Measurements from ENCODE around the gene DNAJC2.
"Not testable (repeated sequence)": the region's sequence is repeated elsewhere in the genome, so short reads cannot be mapped to it uniquely, and the experiment has no call there.

Gene DNAJC2

GRCh38 chr7:103273374-103273773 is 71.2 kb downstream of the DNAJC2 start:
- DNase-seq (ENCODE audit: low read depth in 3 of 3, low spot score in 1 of 3) = not testable (repeated sequence)

GRCh38 chr7:103266229-103266628 is 78.3 kb downstream of the DNAJC2 start:
- DNase-seq (ENCODE audit: low read depth in 3 of 3, low spot score in 1 of 3) = not testable (repeated sequence)

DNA sequence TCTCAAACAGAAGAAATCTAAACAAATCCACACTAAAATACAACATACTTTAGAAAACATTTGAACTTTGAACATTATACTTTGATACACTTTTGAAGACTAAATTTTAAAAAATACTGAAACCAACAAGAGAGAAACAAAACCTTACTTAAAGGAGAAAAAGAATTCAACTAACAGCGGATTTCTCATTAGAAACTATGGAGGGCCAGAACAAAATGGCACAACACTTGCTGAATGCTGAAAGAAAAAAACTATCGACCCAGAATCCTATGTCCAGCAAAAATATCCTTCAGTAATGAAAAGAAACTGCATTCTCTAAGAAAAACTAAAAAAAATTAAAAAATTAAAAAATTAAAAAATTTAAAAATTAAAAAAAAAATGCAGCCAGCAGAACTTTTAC is 80.5 kb downstream of the DNAJC2 start:
- DNase-seq (ENCODE audit: low read depth in 3 of 3, low spot score in 1 of 3) = not testable (repeated sequence)

All from stimulated activated CD4-positive, alpha-beta T cell treated with anti-CD3 and anti-CD28 coated beads, TNF-alpha, amount 100 ng/mL, for 1 hour (primary cell).